Stimulated activated naive CD8-positive, alpha-beta T cell treated with anti-CD3 and anti-CD28 coated beads, Interleukin-15, Interleukin-2, amounts not matched to agents 100 ng/mL and 50 ng/mL, for 24 hours (primary cell): ENCODE data around the gene KATNAL1.
"Not testable (repeated sequence)": the region's sequence is repeated elsewhere in the genome, so short reads cannot be mapped to it uniquely, and the experiment has no call there.

ENCODE experiments used
- H3K27ac Mint-ChIP-seq: one replicate; pipeline ENCODE4 v1.8.0; 2021; ENCODE audit warnings: mild to moderate bottlenecking, mixed read lengths
- H3K27me3 Mint-ChIP-seq: one replicate; pipeline ENCODE4 v1.8.0; 2021; ENCODE audit warnings: mixed read lengths
- H3K36me3 Mint-ChIP-seq: one replicate; pipeline ENCODE4 v1.8.0; 2021; ENCODE audit warnings: low read depth, mixed read lengths
- H3K4me1 Mint-ChIP-seq: one replicate; pipeline ENCODE4 v1.8.0; 2021; ENCODE audit warnings: low read depth, mixed read lengths
- H3K4me3 Mint-ChIP-seq: one replicate; pipeline ENCODE4 v1.8.0; 2021; ENCODE audit warnings: mild to moderate bottlenecking, mixed read lengths
- H3K9me3 Mint-ChIP-seq: one replicate; pipeline ENCODE4 v1.8.0; 2021; ENCODE audit warnings: mixed read lengths

Gene KATNAL1

DNA sequence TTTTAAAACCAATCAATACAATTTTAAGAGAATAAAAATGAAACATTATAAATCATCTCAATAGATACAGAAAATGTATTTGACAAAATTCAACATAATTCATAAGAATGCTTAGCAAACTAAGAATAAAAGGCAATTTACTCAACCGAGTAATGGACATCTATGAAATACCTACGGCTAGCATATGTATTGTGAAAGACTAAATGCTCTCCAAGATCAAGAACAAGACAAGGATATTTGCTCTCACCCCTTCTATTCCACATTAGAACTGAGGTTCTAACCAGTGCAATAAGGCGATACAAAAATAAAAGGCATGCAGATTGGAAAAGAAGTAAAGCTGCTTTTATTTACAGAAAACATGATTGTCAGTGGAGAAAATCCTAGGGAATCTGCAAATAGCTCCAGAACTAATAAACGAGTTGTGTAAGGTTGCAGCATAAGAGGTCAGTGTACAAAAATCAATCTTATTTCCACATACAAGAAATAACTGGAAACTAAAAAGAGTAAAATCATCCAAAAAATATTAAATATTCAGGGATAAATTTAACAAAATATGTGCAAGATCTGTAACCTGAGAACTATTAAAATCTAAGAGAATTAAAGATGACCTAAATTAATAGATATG is 16.4 kb downstream of the KATNAL1 start:
- Mint-ChIP-seq H3K4me1 (no peaks in the 10 kb centered on the region), H3K27me3 (no peaks in the 10 kb centered on the region), H3K36me3 (peaks cover under 1% of the 10 kb centered on the region), H3K4me3 (no peak overlapping the region), H3K9me3 (no peaks in the 10 kb centered on the region), H3K27ac (no peak overlapping the region)

DNA sequence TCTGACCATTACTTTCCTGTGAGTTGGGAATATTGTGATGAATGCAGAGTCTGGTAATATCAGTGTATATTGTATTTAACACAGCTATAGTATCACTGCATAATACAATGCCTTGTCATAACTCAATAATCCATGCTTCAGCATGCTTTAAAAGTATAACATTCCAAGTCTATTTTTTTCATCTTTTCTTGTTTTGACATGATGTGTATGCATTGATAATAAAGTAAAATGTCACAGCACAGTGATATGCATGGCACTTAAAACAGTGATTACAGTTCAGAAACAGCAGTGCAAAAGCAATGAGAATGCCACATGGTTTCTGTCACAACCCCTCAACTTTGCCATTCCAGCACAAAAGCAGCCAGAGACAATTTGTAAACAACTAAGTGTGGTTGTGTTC is 17.8 kb downstream of the KATNAL1 start:
- no peaks in the 10 kb centered on the region for H3K4me1 Mint-ChIP-seq
- H3K36me3 Mint-ChIP-seq, result peaks cover 11% of the 10 kb centered on the region
- no peak overlapping the region for H3K27ac Mint-ChIP-seq
- no peaks in the 10 kb centered on the region for H3K27me3 Mint-ChIP-seq
- peaks cover 13% of the 10 kb centered on the region for H3K9me3 Mint-ChIP-seq
- no peak overlapping the region for H3K4me3 Mint-ChIP-seq

- not testable (repeated sequence) for H3K4me1 Mint-ChIP-seq, H3K27me3 Mint-ChIP-seq, H3K4me3 Mint-ChIP-seq, H3K27ac Mint-ChIP-seq
- Mint-ChIP-seq H3K36me3 (peaks cover 15% of the 10 kb centered on the region), H3K9me3 (peaks cover 13% of the 10 kb centered on the region)
Measured at GRCh38 chr13:30286059-30286458, 21.3 kb downstream of the KATNAL1 start.

- H3K27ac Mint-ChIP-seq, result no peak overlapping the region
Measured at GRCh38 chr13:30276178-30276577, 31.2 kb downstream of the KATNAL1 start.

DNA sequence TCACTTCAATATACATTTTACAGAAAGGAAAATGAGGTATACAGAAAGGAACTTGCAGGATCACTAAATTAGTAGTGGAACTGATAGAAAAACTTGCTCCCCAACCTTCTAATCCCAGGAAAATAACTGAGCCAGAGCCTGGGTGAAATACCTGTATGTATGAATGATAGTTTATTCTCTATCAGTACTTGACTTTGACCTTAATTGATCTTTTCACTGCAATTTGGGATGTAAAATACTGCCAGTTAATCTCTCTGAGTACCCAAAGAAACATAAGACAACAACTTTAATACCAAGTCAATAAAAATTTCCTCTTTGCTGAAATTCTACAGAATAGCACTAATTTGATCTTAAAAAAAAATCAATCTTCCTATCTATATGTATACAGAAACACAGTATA is 33.3 kb downstream of the KATNAL1 start:
- H3K36me3 Mint-ChIP-seq, result peaks cover 4% of the 10 kb centered on the region

More at GRCh38 chr13:30276178-30276577, 31.2 kb downstream of the KATNAL1 start:
- no peaks in the 10 kb centered on the region for H3K9me3 Mint-ChIP-seq
- H3K36me3 Mint-ChIP-seq, result peaks cover 12% of the 10 kb centered on the region
- no peaks in the 10 kb centered on the region for H3K27me3 Mint-ChIP-seq
- H3K4me1 Mint-ChIP-seq, result peaks cover 11% of the 10 kb centered on the region
- no peak overlapping the region for H3K4me3 Mint-ChIP-seq

DNA sequence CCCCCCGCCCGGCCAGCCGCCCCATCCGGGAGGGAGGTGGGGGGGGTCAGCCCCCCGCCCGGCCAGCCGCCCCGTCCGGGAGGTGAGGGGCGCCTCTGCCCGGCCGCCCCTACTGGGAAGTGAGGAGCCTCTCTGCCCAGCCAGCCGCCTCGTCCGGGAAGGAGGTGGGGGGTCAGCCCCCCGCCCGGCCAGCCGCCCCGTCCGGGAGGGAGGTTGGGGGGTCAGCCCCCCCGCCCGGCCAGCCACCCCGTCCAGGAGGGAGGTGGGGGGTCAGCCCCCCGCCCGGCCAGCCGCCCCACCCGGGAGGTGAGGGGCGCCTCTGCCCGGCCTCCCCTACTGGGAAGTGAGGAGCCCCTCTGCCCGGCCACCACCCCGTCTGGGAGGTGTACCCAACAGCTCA is 37.3 kb downstream of the KATNAL1 start:
- H3K4me3 Mint-ChIP-seq, H3K27ac Mint-ChIP-seq, H3K36me3 Mint-ChIP-seq, H3K27me3 Mint-ChIP-seq, H3K4me1 Mint-ChIP-seq, H3K9me3 Mint-ChIP-seq: not testable (repeated sequence)

More for the DNA sequence above, 33.3 kb downstream of the KATNAL1 start:
- Mint-ChIP-seq H3K4me3 (no peak overlapping the region), H3K27me3 (no peaks in the 10 kb centered on the region), H3K4me1 (peaks cover 11% of the 10 kb centered on the region), H3K27ac (no peak overlapping the region), H3K9me3 (no peaks in the 10 kb centered on the region)

GRCh38 chr13:30268673-30269072 is 38.7 kb downstream of the KATNAL1 start:
- Mint-ChIP-seq H3K9me3 (no peaks in the 10 kb centered on the region), H3K4me3 (no peak overlapping the region), H3K27ac (no peak overlapping the region), H3K27me3 (no peaks in the 10 kb centered on the region), H3K4me1 (no peaks in the 10 kb centered on the region), H3K36me3 (peaks cover 4% of the 10 kb centered on the region)

- Mint-ChIP-seq H3K27ac (no peak overlapping the region), H3K4me3 (no peak overlapping the region), H3K27me3 (no peaks in the 10 kb centered on the region), H3K9me3 (no peaks in the 10 kb centered on the region), H3K4me1 (no peaks in the 10 kb centered on the region), H3K36me3 (peaks cover 3% of the 10 kb centered on the region)
Measured at GRCh38 chr13:30266756-30267155, 40.6 kb downstream of the KATNAL1 start.

DNA sequence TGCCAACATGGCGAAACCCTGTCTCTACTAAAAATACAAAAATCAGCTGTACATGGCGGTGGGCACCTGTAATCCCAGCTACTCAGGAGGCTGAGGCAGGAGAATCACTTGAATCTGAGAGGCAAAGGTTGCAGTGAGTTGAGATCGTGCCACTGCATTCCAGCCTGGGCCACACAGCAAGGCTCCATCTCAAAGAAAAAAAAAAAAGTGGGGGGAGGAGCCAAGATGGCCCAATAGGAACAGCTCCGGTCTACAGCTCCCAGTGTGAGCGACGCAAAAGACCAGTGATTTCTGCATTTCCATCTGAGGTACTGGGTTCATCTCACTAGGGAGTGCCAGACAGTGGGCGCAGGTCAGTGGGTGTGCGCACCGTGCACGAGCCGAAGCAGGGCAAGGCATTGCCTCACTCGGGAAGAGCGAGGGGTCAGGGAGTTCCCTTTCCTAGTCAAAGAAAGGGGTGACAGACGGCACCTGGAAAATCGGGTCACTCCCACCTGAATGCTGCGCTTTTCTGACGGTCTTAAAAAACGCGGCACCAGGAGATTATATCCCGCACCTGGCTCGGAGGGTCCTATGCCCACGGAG is 48.1 kb downstream of the KATNAL1 start:
- H3K4me1 Mint-ChIP-seq, result peaks cover 11% of the 10 kb centered on the region
- not testable (repeated sequence) for H3K27me3 Mint-ChIP-seq, H3K27ac Mint-ChIP-seq, H3K36me3 Mint-ChIP-seq, H3K4me3 Mint-ChIP-seq, H3K9me3 Mint-ChIP-seq

GRCh38 chr13:30257468-30258099 is 49.8 kb downstream of the KATNAL1 start:
- H3K27me3 Mint-ChIP-seq, result no peaks in the 10 kb centered on the region
- no peaks in the 10 kb centered on the region for H3K36me3 Mint-ChIP-seq
- no peaks in the 10 kb centered on the region for H3K9me3 Mint-ChIP-seq
- no peak overlapping the region for H3K4me3 Mint-ChIP-seq
- H3K27ac Mint-ChIP-seq, result no peak overlapping the region
- peaks cover 20% of the 10 kb centered on the region for H3K4me1 Mint-ChIP-seq

DNA sequence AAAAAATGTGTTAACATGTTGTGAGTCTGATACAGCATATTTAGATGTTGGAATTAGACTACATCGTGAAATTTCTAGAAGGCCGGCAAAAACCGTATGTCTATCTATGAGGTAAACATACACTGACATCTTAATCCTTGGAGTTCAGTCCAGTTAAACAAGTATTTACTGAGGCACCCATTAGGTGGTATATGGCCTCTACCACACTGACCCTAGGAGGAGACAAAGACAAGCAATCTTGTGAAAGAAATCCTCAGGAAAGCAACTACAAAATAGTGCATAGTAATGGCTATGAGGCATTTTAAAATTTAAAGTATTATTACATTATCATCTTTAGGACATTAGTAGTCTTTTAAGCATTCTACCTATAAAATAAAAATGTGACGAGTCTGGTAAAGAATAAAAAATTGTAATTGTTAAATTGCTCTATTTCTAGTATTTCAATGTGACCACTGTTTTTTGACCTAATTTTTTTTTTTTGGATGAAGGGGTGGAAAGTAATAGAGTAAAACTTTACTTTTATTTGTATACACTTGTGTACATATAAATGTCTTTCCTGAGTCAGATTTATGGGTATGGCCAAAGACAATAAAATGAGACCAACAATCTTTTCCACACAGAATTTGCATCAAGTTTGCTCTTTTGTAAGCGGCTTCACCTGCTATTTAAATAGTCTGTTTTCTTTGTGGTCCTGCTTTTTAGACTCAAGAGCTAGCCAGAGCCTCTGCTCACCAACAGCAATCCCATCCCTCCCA is 50.5 kb downstream of the KATNAL1 start:
- Mint-ChIP-seq H3K27me3 (no peaks in the 10 kb centered on the region), H3K4me3 (no peak overlapping the region), H3K9me3 (no peaks in the 10 kb centered on the region), H3K36me3 (no peaks in the 10 kb centered on the region), H3K27ac (no peak overlapping the region), H3K4me1 (peaks cover 20% of the 10 kb centered on the region)

- peaks cover 3% of the 10 kb centered on the region for H3K9me3 Mint-ChIP-seq
- peaks cover 20% of the 10 kb centered on the region for H3K4me1 Mint-ChIP-seq
- no peaks in the 10 kb centered on the region for H3K27me3 Mint-ChIP-seq
- peaks cover 3% of the 10 kb centered on the region for H3K36me3 Mint-ChIP-seq
- no peak overlapping the region for H3K27ac Mint-ChIP-seq
- no peak overlapping the region for H3K4me3 Mint-ChIP-seq
Measured at GRCh38 chr13:30255696-30256095, 51.7 kb downstream of the KATNAL1 start.

GRCh38 chr13:30253830-30254229 is 53.5 kb downstream of the KATNAL1 start:
- H3K4me3 Mint-ChIP-seq, result no peak overlapping the region
- H3K36me3 Mint-ChIP-seq, result peaks cover 10% of the 10 kb centered on the region
- peaks cover 6% of the 10 kb centered on the region for H3K9me3 Mint-ChIP-seq
- H3K4me1 Mint-ChIP-seq, result peaks cover 20% of the 10 kb centered on the region
- H3K27ac Mint-ChIP-seq, result peak overlapping the region; percentile 9
- no peaks in the 10 kb centered on the region for H3K27me3 Mint-ChIP-seq

GRCh38 chr13:30247406-30247805 is 59.9 kb downstream of the KATNAL1 start:
- Mint-ChIP-seq H3K4me1 (no peaks in the 10 kb centered on the region), H3K4me3 (no peak overlapping the region), H3K36me3 (peaks cover 18% of the 10 kb centered on the region), H3K9me3 (peaks cover 15% of the 10 kb centered on the region), H3K27ac (no peak overlapping the region), H3K27me3 (no peaks in the 10 kb centered on the region)

DNA sequence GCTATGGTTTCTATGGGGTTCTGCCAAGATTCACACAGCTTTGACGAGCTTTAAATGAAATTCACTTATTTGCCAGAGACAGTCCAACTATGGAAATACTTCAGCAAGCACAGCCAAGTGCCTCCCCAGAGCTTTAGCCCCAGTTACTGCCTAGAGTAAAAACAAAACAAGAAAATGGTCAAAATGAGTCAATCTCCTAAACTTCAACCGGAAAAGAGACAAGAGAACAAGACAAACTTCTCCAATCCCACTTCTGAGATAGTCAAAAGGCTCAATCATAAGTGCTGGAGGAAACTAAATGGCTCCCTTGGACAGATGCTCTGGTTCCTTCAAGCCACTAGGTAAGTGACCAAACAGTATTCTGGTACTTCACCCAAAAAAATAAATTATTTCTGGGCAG is 65.8 kb downstream of the KATNAL1 start:
- peaks cover 17% of the 10 kb centered on the region for H3K36me3 Mint-ChIP-seq
- H3K9me3 Mint-ChIP-seq, result peaks cover 4% of the 10 kb centered on the region
- no peak overlapping the region for H3K27ac Mint-ChIP-seq
- no peaks in the 10 kb centered on the region for H3K27me3 Mint-ChIP-seq
- H3K4me1 Mint-ChIP-seq, result no peaks in the 10 kb centered on the region
- H3K4me3 Mint-ChIP-seq, result no peak overlapping the region
